ENCODE results near the gene CDH4. TPM values are rescaled to one million over a fixed set of nuclear protein-coding genes. Genes with fewer than 3 reads are reported as not detected.

Gene CDH4
- total RNA-seq, 1 experiment from 2014 or later = not detected

- Mint-ChIP-seq H3K9me3 (ENCODE audit: unreplicated experiment) (no peaks in the 10 kb centered on the region), H3K27ac (ENCODE audit: unreplicated experiment) (no peak overlapping the region), H3K4me1 (ENCODE audit: low read depth, unreplicated experiment) (peaks cover 7% of the 10 kb centered on the region), H3K4me3 (ENCODE audit: unreplicated experiment) (no peak overlapping the region), H3K27me3 (ENCODE audit: insufficient read depth, unreplicated experiment) (no peaks in the 10 kb centered on the region), H3K36me3 (ENCODE audit: insufficient read depth, unreplicated experiment) (peaks cover 13% of the 10 kb centered on the region)
- POLR2A ChIA-PET = no interaction called here
- CTCF ChIA-PET = no interaction called here
- peak in 1 of 2 experiments; percentile 46 for DNase-seq
- H3K9me3 ChIP-seq = no peaks in the 10 kb centered on the region
- intact Hi-C loops (cut with micrococcal nuclease; ENCODE audit: unreplicated experiment) = no loop called here
- no peak for TF ChIP-seq CTCF (IDR thresholded peaks at IDR 0.05; ENCODE audit: insufficient read depth in 1 of 2, low read depth in 1 of 2, low read length in 1 of 2, severe bottlenecking in 1 of 2, unreplicated experiment in 1 of 2)
- H3K27me3 ChIP-seq (replicated peaks; ENCODE audit: control insufficient read depth, insufficient read depth, low read length) = no peaks in the 10 kb centered on the region
- no peak overlapping the region for H3K4me3 ChIP-seq (ENCODE audit: low read depth, low read length)
- no peaks in the 10 kb centered on the region for H3K36me3 ChIP-seq (ENCODE audit: control insufficient read depth, insufficient read depth, low read length)
- H3K4me1 ChIP-seq = no peaks in the 10 kb centered on the region
- no TSS peak for BruUV-seq (replicated peaks)
Observed at GRCh38 chr20:61939691-61940360, 687.8 kb downstream of the CDH4 start.

GRCh38 chr20:61940491-61940890 is 688.4 kb downstream of the CDH4 start:
- TF ChIP-seq CTCF (IDR thresholded peaks at IDR 0.05; ENCODE audit: insufficient read depth in 1 of 2, low read depth in 1 of 2, low read length in 1 of 2, severe bottlenecking in 1 of 2, unreplicated experiment in 1 of 2) = no peak
- Mint-ChIP-seq H3K4me3 (ENCODE audit: unreplicated experiment) (no peak overlapping the region), H3K4me1 (ENCODE audit: low read depth, unreplicated experiment) (peaks cover 7% of the 10 kb centered on the region), H3K27ac (ENCODE audit: unreplicated experiment) (no peak overlapping the region), H3K9me3 (ENCODE audit: unreplicated experiment) (no peaks in the 10 kb centered on the region), H3K27me3 (ENCODE audit: insufficient read depth, unreplicated experiment) (no peaks in the 10 kb centered on the region), H3K36me3 (ENCODE audit: insufficient read depth, unreplicated experiment) (peaks cover 19% of the 10 kb centered on the region)
- ChIA-PET POLR2A (no interaction called here), CTCF (no interaction called here)
- no peaks in the 10 kb centered on the region for H3K9me3 ChIP-seq
- H3K4me3 ChIP-seq (ENCODE audit: low read depth, low read length) = no peak overlapping the region
- no TSS peak for BruUV-seq (replicated peaks)
- peak in 1 of 2 experiments; percentile 34 for DNase-seq
- no peaks in the 10 kb centered on the region for H3K4me1 ChIP-seq
- no peaks in the 10 kb centered on the region for H3K27me3 ChIP-seq (replicated peaks; ENCODE audit: control insufficient read depth, insufficient read depth, low read length)
- intact Hi-C loops (cut with micrococcal nuclease; ENCODE audit: unreplicated experiment) = no loop called here
- H3K36me3 ChIP-seq (ENCODE audit: control insufficient read depth, insufficient read depth, low read length) = no peaks in the 10 kb centered on the region

- Histone ChIP-seq H3K4me1 (no peaks in the 10 kb centered on the region), H3K4me3 (ENCODE audit: low read depth, low read length) (no peak overlapping the region), H3K9me3 (no peaks in the 10 kb centered on the region), H3K36me3 (ENCODE audit: control insufficient read depth, insufficient read depth, low read length) (no peaks in the 10 kb centered on the region), H3K27me3 (replicated peaks; ENCODE audit: control insufficient read depth, insufficient read depth, low read length) (no peaks in the 10 kb centered on the region)
- BruUV-seq (replicated peaks) = no TSS peak
- POLR2A ChIA-PET = no interaction called here
- Mint-ChIP-seq H3K4me3 (ENCODE audit: unreplicated experiment) (no peak overlapping the region), H3K9me3 (ENCODE audit: unreplicated experiment) (no peaks in the 10 kb centered on the region), H3K27me3 (ENCODE audit: insufficient read depth, unreplicated experiment) (no peaks in the 10 kb centered on the region), H3K4me1 (ENCODE audit: low read depth, unreplicated experiment) (peaks cover 7% of the 10 kb centered on the region), H3K36me3 (ENCODE audit: insufficient read depth, unreplicated experiment) (peaks cover 22% of the 10 kb centered on the region), H3K27ac (ENCODE audit: unreplicated experiment) (no peak overlapping the region)
- intact Hi-C loops (cut with micrococcal nuclease; ENCODE audit: unreplicated experiment) = no loop called here
- peak in 1 of 2 experiments; percentile 43 for DNase-seq
- no peak for TF ChIP-seq CTCF (IDR thresholded peaks at IDR 0.05; ENCODE audit: insufficient read depth in 1 of 2, low read depth in 1 of 2, low read length in 1 of 2, severe bottlenecking in 1 of 2, unreplicated experiment in 1 of 2)
- CTCF ChIA-PET = no interaction called here
Observed at GRCh38 chr20:61940976-61941720, 689.1 kb downstream of the CDH4 start.
